Left ventricle myocardium inferior (tissue), 1 donor: ENCODE data around the gene RNF224. TPM values are rescaled to one million over a fixed set of nuclear protein-coding genes. Genes with fewer than 3 reads are reported as not detected.

Experiments
- DNase-seq: peaks from one replicate; pipeline ENCODE4 v3.0.0-alpha.2; 2020
- H3K27ac ChIP-seq: fragments of 200-600 bp; replicated peaks from 2 replicates; pipeline ENCODE4 v1.8.0; 2021
- H3K27me3 ChIP-seq: fragments of 200-600 bp; 2 replicates; pipeline ENCODE4 v1.8.0; 2021; ENCODE audit warnings: low read depth
- H3K36me3 ChIP-seq: fragments of 200-600 bp; 2 replicates; pipeline ENCODE4 v1.8.0; 2021
- H3K4me1 ChIP-seq: fragments of 200-600 bp; 2 replicates; pipeline ENCODE4 v1.8.0; 2021
- H3K4me3 ChIP-seq: fragments of 200-600 bp; 2 replicates; pipeline ENCODE4 v1.8.0; 2021; ENCODE audit warnings: mild to moderate bottlenecking, moderate library complexity
- H3K9me3 ChIP-seq: fragments of 200-600 bp; replicated peaks from 2 replicates; pipeline ENCODE4 v1.8.0; 2021
- intact Hi-C: fragments of 100-400 bp; cut with micrococcal nuclease; formaldehyde crosslinking; loops from one replicate; pipeline ENCODE4 v1.11.0; 2022
- total RNA-seq: library from RNA; stranded (reverse); fragmentation: NEBNext Ultra II Directional; extraction: Animal tissue kit (Norgen Biotek cat#: 25700); gene quantifications from one replicate; pipeline ENCODE4 v1.2.1, GENCODE V29; 2021
- TF ChIP-seq, protein P1 (sequence below): fragments of 200-600 bp; IDR thresholded peaks from 2 replicates; pipeline ENCODE4 v1.8.0; 2021; ENCODE audit warnings: antibody characterized with exemption, mild to moderate bottlenecking, borderline replicate concordance
- donor health status: DM: no; HTN: yes; CAD: no; lungs with severe emphysema.

RNF224 gene
- total RNA-seq, 1 donor from 2014 or later, result not detected

DNA sequence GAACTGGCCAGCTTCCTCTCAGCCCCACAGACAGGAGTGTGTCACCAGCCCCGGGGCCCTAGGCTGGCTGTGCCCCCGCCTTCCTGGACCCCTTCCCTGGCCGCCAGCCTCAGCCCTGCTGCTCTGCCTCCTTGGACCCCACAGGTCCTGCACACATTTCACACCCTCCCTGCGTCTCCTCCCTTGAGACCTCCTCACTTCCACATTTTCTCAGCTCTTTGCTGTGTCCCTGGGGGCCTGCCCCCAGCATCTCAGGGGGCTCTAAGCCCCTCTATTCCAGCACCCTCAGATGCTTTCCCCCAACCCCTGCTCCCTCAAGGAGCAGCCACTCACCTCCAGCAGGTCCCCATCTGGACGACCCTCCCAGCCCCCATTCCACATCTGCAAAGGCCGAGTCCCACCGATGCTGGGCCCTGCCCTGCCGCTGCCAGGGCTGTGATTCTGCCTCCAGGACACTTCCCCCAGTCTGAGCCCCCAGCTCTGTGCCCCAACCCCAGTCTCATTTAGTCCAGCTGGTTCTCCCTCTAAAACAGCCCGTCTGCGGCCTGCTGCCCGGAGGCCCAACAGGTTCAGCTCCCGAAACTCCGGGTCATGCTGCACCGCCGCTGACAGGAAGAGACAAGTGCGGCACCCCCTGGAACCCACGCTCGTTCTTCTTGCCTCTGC lies 7.6 kb downstream of the RNF224 start:
- DNase-seq, result no peak
- Histone ChIP-seq H3K27me3 (peaks cover 59% of the 10 kb centered on the region), H3K4me3 (no peak overlapping the region), H3K4me1 (peaks cover 46% of the 10 kb centered on the region), H3K36me3 (no peaks in the 10 kb centered on the region), H3K9me3 (no peaks in the 10 kb centered on the region), H3K27ac (no peak overlapping the region)
- TF ChIP-seq, protein P1, sequence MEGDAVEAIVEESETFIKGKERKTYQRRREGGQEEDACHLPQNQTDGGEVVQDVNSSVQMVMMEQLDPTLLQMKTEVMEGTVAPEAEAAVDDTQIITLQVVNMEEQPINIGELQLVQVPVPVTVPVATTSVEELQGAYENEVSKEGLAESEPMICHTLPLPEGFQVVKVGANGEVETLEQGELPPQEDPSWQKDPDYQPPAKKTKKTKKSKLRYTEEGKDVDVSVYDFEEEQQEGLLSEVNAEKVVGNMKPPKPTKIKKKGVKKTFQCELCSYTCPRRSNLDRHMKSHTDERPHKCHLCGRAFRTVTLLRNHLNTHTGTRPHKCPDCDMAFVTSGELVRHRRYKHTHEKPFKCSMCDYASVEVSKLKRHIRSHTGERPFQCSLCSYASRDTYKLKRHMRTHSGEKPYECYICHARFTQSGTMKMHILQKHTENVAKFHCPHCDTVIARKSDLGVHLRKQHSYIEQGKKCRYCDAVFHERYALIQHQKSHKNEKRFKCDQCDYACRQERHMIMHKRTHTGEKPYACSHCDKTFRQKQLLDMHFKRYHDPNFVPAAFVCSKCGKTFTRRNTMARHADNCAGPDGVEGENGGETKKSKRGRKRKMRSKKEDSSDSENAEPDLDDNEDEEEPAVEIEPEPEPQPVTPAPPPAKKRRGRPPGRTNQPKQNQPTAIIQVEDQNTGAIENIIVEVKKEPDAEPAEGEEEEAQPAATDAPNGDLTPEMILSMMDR, result no peak
- intact Hi-C loops, result loop anchor here (5.0 kb wide), 1 partner anchor 118 kb away; no protein-coding TSS in a partner anchor

GRCh38 chr9:137235424-137236237 lies 8.3 kb downstream of the RNF224 start:
- DNase-seq, result no peak
- intact Hi-C loops, result loop anchor here (5.0 kb wide), 1 partner anchor 118 kb away; no protein-coding TSS in a partner anchor
- TF ChIP-seq, protein P1, result no peak
- Histone ChIP-seq H3K9me3 (no peaks in the 10 kb centered on the region), H3K27ac (no peak overlapping the region), H3K27me3 (peaks cover 52% of the 10 kb centered on the region), H3K4me1 (peaks cover 53% of the 10 kb centered on the region), H3K4me3 (peak overlapping the region; percentile 50), H3K36me3 (no peaks in the 10 kb centered on the region)

- H3K27me3 ChIP-seq, result peaks cover 44% of the 10 kb centered on the region
- H3K9me3 ChIP-seq, result no peaks in the 10 kb centered on the region
- peaks cover 53% of the 10 kb centered on the region for H3K4me1 ChIP-seq
- H3K4me3 ChIP-seq, result peak overlapping the region; percentile 50
- H3K36me3 ChIP-seq, result no peaks in the 10 kb centered on the region
- peak; percentile 87 for DNase-seq
- H3K27ac ChIP-seq, result no peak overlapping the region
- TF ChIP-seq, protein P1, result peak; percentile 99
- intact Hi-C loops, result loop anchor here (5.0 kb wide), 1 partner anchor 119 kb away; no protein-coding TSS in a partner anchor
Measured at GRCh38 chr9:137236238-137236935, 9.1 kb downstream of the RNF224 start.

- Histone ChIP-seq H3K27me3 (peaks cover 38% of the 10 kb centered on the region), H3K27ac (no peak overlapping the region), H3K9me3 (no peaks in the 10 kb centered on the region), H3K4me3 (peak overlapping the region; percentile 50), H3K4me1 (peaks cover 57% of the 10 kb centered on the region), H3K36me3 (peaks cover 4% of the 10 kb centered on the region)
- DNase-seq, result no peak
- TF ChIP-seq, protein P1, result no peak
- intact Hi-C loops, result loop anchor here (5.0 kb wide), 1 partner anchor 120 kb away; no protein-coding TSS in a partner anchor
Measured at GRCh38 chr9:137236936-137237421, 9.7 kb downstream of the RNF224 start.
